GM15510 (cell line): ENCODE results near the gene PIN1.

Experiments
- POLR2A ChIP-seq: IDR thresholded peaks from 3 replicates; pipeline ENCODE4 v1.6.1; 2011; ENCODE audit warnings: borderline replicate concordance; ENCODE audit not compliant: insufficient read length; ENCODE audit errors: extremely low read depth

PIN1 gene

GRCh38 chr19:9808855-9809824 lies 26.0 kb upstream of the PIN1 start:
- TF ChIP-seq POLR2A, result no peak

- TF ChIP-seq POLR2A, result no peak
Measured at GRCh38 chr19:9811139-9811538, 24.0 kb upstream of the PIN1 start.

DNA sequence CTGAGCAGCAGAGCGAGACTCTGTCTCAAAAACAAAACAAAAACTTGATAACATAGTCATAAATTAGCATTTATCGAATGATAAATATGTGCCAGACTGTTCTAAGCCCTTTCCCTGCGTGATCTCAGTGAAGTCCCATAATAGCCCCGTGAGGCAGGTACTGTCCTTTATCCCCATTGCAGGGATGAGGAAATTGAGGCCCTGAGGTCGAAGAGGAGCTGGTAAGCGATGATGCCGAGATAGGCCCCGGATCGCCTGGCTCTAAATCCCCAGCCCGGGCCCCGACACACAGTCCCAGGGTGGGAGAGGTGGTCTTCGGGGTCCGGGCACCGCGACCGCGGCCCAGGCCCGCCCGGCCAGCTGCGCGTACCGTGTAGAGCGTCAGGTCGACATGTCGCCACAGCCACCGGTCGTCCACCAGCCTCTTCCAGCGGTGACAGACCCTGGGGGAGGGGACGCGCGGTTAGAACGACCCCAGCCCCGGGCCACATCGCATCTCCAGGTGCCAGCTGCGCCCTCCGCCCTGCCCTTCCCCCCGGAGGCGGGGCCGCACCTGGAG lies 16.9 kb upstream of the PIN1 start:
- no peak for TF ChIP-seq POLR2A

DNA sequence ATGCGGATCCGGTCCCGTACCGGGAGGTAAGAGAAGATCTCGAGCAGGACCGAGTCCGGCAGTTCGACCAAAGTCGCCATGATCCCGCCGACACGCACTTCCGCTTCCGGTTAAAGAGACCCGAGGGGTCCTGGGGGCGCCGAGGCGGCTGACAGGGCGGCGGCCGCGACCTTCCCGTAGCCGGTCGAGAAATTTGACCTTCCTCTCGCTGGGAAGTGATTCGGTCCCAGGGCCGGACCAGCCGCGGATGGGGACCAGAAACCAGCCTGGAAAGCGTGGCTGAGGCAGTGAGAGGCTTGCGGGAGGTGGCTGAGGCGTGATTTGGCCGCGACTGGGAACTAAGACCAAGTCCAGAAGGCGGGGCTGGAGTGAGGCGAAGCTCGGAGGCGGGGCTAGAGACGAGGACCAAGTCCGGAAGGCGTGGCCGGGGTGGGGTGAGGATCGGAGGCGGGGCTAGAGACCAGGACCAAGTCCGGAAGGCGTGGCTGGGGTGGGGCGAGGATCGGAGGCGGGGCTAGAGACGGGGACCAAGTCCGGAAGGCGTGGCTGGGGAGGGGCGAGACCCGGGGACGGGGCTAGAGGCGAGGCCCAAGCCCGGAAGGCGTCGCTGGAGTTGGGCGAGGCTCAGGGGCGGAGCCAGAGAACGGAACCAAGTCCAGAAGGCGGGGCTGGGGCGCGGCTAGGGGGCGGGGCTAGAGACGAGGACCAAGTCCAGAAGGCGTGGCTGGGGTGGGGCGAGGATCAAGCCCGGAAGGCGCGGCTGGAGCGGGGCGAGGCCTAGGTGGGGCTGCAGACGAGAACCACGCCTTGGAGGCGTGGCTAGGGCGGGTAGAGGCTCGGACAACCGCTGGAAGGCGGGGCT lies 16.2 kb upstream of the PIN1 start, which contains the start of gene FBXL12:
Gene FBXL12, minus strand, starts transcription at position 346 of the 862 bp plus-strand sequence. Its CDS starts 266 bp downstream, at position 80.
- TF ChIP-seq POLR2A, result peak; percentile 93

DNA sequence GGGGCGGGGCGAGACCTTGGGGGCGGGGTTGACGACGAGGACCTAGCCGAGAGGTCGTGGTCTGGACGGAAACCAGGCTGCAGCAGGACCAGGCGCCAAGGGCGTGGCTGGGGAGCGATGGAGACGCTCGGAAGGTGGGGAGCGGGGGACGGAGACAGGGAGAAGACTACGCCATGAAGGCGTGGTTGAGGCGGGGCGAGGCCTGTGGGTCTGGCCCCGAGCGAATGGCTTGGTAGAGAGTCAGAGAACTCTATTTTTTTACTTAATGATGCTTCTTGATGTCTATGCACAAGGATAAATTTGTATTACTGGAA lies 15.6 kb upstream of the PIN1 start:
- TF ChIP-seq POLR2A, result peak; percentile 39

DNA sequence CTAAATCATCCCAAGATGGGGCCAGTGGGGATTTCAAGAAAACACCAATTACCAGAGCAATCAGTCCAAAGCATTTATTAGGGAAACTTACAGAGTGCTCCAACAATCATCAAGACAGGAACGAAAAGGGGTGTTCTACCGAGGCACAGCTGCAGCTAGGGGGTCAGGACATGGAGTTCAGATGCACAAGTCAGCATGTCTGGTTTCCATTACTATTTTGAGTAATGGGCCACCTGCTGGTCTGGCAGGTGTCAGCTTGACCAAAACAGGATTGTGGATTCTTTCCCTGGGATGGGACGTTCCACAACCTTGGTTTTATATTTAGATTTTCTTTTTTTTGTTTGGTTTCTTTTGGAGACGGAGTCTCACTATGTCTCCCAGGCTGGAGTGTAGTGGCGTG lies 11.3 kb upstream of the PIN1 start:
- no peak for TF ChIP-seq POLR2A

GRCh38 chr19:9827289-9828238 lies 7.6 kb upstream of the PIN1 start, which contains the start of gene UBL5:
Gene UBL5, plus strand, starts transcription at chr19:9827918. Its CDS starts 420 bp downstream, at chr19:9828338.
- peak; percentile 94 for TF ChIP-seq POLR2A

DNA sequence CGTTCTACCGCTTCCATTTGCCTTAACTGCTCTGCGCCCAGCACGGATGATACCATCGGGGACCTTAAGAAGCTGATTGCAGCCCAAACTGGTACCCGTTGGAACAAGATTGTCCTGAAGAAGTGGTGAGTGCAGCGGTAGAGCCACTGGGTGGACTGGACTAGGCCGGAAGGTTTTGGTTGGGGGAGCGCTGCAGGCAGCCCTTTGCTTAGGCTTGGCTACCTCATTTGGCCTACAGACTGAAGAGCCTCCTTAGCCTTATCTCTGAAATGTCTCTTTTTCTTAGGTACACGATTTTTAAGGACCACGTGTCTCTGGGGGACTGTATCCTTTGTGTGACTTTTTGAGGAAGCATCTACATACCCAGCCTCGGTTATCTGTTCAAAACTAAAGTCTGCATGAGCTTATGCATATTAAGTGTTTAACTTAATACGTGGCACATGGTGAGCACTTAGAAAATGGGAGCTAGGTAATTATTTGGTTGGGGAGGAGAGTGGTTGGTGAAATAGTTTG lies 6.5 kb upstream of the PIN1 start:
- TF ChIP-seq POLR2A, result no peak

DNA sequence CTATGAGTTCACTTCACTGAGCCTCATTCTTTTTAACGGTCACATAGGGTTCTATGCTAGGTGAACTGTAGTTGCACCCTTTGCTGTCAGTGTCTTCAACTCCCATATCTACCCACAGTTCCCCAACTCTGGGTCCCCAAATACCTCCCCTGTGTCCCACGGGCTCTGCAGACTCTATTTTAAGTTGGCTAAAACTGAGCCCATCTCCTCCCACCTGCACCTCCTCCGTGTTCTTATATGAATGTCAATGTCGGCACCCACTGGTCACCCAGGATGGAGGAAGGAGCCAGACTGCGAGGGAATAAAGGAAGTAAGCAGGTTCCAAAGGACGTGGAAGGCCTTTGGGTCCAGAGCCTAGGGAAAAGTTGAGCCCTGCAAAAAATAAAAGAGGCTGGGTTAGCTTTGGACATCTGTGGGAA lies 802 bp upstream of the PIN1 start:
- no peak for TF ChIP-seq POLR2A

DNA sequence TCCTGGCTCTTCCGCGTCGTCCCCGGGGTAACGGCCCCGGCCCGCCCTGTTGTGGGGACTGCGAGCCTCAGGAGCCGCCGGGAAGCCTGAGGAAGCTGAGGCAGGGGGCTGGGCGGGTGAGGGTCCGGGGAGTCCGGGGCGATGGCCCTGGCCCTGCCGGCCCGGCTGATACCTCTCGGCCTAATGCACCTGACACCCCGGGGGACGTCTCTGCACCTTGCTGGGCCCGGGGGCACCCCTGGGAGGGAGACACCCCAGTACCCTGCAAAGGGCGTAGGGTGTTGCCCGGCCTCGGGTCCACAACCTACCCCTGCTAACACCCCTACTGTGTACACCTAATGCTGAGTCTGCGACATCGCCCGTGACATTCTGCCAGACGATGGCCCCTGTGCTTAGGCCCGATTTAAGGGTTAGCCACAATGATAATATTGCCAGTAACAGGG lies 410 bp downstream of the PIN1 start:
- no peak for TF ChIP-seq POLR2A

DNA sequence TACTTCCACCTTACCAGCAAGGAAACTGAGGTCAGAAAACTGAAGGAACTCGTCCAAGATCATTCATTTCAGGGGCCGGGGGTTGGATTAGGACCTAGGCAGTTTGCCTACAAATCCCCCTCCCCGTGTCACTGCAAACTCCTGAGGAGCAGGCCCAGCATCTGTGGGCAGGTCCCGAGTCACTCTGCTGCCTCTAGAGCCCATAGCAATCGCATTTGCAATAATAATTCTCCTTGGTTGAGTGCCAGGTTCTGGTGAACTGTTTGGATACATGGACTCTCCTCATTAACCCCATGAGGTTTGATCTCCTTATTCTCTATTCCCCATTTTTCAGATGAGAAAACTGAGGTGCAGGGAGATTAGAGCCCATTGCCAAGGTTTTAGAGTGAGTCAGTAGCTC lies 903 bp downstream of the PIN1 start:
- no peak for TF ChIP-seq POLR2A

GRCh38 chr19:9838324-9838723 lies 3.2 kb downstream of the PIN1 start:
- no peak for TF ChIP-seq POLR2A

GRCh38 chr19:9839415-9839814 lies 4.3 kb downstream of the PIN1 start:
- no peak for TF ChIP-seq POLR2A
